B cell (primary cell): ENCODE results near the gene BBS2.

Experiments used
- CTCF ChIP-seq: fragments of 200-600 bp; IDR thresholded peaks from one replicate; pipeline ENCODE4 v1.8.0; 2022; ENCODE audit warnings: antibody characterized with exemption, mild to moderate bottlenecking
- EZH2 ChIP-seq: IDR thresholded peaks from 2 replicates; pipeline ENCODE4 v1.6.1; 2012; ENCODE audit warnings: borderline replicate concordance, low read depth, mild to moderate bottlenecking, moderate library complexity, low read length; ENCODE audit not compliant: insufficient read depth, poor library complexity, severe bottlenecking

- TF ChIP-seq CTCF (no peak), EZH2 (no peak)
These were observed 61.8 kb downstream of the BBS2 start for GRCh38 chr16:56457927-56458470.
